Adrenal gland (tissue), 5 donors: ENCODE data around the gene SDCCAG8.

Experiments used
- POLR2A ChIP-seq, 2 donors: fragments of 450-650 bp; IDR thresholded peaks; one replicate each; pipeline ENCODE4 v1.6.1; 2017; ENCODE audit warnings: antibody characterized with exemption in 2 of 2, mild to moderate bottlenecking in 2 of 2, moderate library complexity in 1 of 2
- TF ChIP-seq, protein P1 (sequence below), 6 experiments: fragments of 450-650 bp in 4 of 6; fragments of 200-600 bp in 2 of 6; sonication (generic) in 1 of 6; IDR thresholded peaks; 1 replicate in 5 of 6; 2 replicates in 1 of 6; pipeline versions ENCODE4 v1.5.1 to v1.8.0; 2016 to 2021; ENCODE audit warnings: antibody characterized with exemption in 6 of 6, mild to moderate bottlenecking in 2 of 6, moderate library complexity in 1 of 6
- donor health status: DM: no; HTN: no; CAD: no.

DNA sequence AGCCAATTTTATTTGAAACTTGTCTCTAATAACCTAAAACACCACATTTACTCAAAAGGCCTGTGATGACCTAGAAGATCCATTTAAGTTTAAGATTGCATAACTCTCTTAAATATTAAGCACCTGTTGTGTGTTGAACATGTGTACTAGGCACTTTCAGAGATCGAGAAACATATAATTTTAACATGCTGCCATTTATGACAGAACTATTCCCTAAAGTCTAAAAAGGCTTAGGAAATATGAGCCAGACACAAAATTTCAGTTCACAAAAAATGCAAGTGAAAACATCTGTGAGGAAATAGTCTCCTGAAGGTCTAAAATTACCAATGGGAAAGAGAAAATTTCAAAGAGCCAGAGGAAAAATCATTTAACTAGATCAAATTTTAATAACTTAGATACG, 38.5 kb upstream of the SDCCAG8 start:
- TF ChIP-seq, protein P1, sequence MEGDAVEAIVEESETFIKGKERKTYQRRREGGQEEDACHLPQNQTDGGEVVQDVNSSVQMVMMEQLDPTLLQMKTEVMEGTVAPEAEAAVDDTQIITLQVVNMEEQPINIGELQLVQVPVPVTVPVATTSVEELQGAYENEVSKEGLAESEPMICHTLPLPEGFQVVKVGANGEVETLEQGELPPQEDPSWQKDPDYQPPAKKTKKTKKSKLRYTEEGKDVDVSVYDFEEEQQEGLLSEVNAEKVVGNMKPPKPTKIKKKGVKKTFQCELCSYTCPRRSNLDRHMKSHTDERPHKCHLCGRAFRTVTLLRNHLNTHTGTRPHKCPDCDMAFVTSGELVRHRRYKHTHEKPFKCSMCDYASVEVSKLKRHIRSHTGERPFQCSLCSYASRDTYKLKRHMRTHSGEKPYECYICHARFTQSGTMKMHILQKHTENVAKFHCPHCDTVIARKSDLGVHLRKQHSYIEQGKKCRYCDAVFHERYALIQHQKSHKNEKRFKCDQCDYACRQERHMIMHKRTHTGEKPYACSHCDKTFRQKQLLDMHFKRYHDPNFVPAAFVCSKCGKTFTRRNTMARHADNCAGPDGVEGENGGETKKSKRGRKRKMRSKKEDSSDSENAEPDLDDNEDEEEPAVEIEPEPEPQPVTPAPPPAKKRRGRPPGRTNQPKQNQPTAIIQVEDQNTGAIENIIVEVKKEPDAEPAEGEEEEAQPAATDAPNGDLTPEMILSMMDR (IDR thresholded peaks at IDR 0.05), result no peak
- no peak for TF ChIP-seq POLR2A (IDR thresholded peaks at IDR 0.05)
